ENCODE results near the gene KIAA0753. TPM values are rescaled to one million over a fixed set of nuclear protein-coding genes. Genes with fewer than 3 reads are reported as not detected.

KIAA0753 gene
- total and polyA plus RNA-seq, 2 of the 13 experiments (the other 11 are each of a cell fraction or from before 2014, with no cell fraction given), result 5.2 to 9.1 TPM

DNA sequence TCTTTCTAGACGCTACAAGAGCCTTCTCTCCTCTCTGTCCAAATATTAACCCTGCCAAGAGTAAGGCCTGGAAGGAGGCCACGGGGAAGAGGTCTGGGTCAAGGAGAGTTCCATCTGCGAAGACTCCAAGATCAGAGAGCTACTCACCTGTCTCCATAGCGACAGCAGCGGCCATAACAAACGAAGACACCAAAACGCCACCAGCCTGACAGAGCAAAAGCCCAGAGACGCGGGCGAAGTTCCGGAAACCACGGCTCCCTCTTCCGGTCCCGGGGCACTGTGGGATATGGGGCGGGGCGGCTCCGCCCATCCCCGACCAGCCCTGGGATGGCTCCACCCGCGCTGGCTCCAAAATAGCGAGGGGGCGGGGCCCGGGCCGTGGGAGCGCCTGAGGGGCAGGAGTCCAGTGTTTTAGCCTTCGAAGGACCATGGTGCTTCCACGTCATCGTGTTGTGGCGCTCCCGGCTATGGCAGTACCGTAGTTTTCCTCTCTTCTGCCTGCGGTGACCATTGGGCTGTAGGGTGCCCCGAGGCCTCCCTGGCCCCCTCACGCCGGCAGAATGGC lies 10.9 kb upstream of the KIAA0753 start, which contains the start of the genes C17orf100 and MED31 (continued):
- no peak for TF ChIP-seq ZNF597 (CRISPR knock-in tag; IDR thresholded peaks at IDR 0.05)
- no peak for TF ChIP-seq ZNF501 (CRISPR knock-in tag; IDR thresholded peaks at IDR 0.05)
- no peak for TF ChIP-seq CERS6 (CRISPR knock-in tag; IDR thresholded peaks at IDR 0.05)
- TF ChIP-seq ZNF83 (CRISPR knock-in tag; IDR thresholded peaks at IDR 0.05; ENCODE audit: borderline replicate concordance), result no peak
- no peak for TF ChIP-seq ZBED4 (CRISPR knock-in tag; IDR thresholded peaks at IDR 0.05; ENCODE audit: borderline replicate concordance)
- no peak for TF ChIP-seq SKIL (CRISPR knock-in tag; IDR thresholded peaks at IDR 0.05; ENCODE audit: borderline replicate concordance)
- peak; percentile 93 for TF ChIP-seq SP5 (CRISPR knock-in tag; IDR thresholded peaks at IDR 0.05; ENCODE audit: borderline replicate concordance, low read depth)
- peak; percentile 85; the same call in 1 of the 2 replicates for TF ChIP-seq ZNF674 (CRISPR knock-in tag; IDR thresholded peaks at IDR 0.05; ENCODE audit: low read depth)
- TF ChIP-seq FOSL1 (CRISPR knock-in tag; IDR thresholded peaks at IDR 0.05; ENCODE audit: borderline replicate concordance), result no peak
- TF ChIP-seq ZNF292 (CRISPR knock-in tag; IDR thresholded peaks at IDR 0.05; ENCODE audit: borderline replicate concordance, low read depth), result no peak
- TF ChIP-seq KDM2A (CRISPR knock-in tag; IDR thresholded peaks at IDR 0.05; ENCODE audit: borderline replicate concordance, low read depth), result peak; percentile 78; the same call in 1 of the 2 replicates
- no peak for TF ChIP-seq ZNF570 (CRISPR knock-in tag; IDR thresholded peaks at IDR 0.05; ENCODE audit: borderline replicate concordance)
- TF ChIP-seq POLR2A (IDR thresholded peaks at IDR 0.05; ENCODE audit: insufficient read depth in 1 of 2, low read depth in 2 of 2, low read length in 2 of 2), result peak; percentile 87 to 90
- no peak for TF ChIP-seq ZNF263 (CRISPR knock-in tag; IDR thresholded peaks at IDR 0.05)
- no peak for TF ChIP-seq WIZ (CRISPR knock-in tag; IDR thresholded peaks at IDR 0.05)
- TF ChIP-seq, protein P1, sequence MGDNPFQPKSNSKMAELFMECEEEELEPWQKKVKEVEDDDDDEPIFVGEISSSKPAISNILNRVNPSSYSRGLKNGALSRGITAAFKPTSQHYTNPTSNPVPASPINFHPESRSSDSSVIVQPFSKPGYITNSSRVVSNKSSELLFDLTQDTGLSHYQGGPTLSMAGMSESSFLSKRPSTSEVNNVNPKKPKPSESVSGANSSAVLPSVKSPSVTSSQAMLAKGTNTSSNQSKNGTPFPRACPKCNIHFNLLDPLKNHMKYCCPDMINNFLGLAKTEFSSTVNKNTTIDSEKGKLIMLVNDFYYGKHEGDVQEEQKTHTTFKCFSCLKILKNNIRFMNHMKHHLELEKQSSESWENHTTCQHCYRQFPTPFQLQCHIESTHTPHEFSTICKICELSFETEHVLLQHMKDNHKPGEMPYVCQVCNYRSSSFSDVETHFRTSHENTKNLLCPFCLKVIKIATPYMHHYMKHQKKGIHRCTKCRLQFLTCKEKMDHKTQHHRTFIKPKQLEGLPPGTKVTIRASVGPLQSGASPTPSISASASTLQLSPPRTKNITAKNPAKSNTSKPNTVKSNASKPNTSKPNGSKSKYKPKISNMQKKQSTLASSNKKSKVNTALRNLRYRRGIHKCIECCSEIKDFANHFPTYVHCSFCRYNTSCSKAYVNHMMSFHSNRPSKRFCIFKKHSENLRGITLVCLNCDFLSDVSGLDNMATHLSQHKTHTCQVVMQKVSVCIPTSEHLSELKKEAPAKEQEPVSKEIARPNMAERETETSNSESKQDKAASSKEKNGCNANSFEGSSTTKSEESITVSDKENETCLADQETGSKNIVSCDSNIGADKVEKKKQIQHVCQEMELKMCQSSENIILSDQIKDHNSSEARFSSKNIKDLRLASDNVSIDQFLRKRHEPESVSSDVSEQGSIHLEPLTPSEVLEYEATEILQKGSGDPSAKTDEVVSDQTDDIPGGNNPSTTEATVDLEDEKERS (CRISPR knock-in tag; IDR thresholded peaks at IDR 0.05), result no peak
